ENCODE results near the gene CLIC3. TPM values are rescaled to one million over a fixed set of nuclear protein-coding genes. Genes with fewer than 3 reads are reported as not detected.

CLIC3 gene
- not detected in 2 replicates for total RNA-seq (2014; rRNA removed; shearing (Covaris generic); ENCODE audit: low replicate concordance)

GRCh38 chr9:136996361-136997292 lies at the start of gene CLIC3:
TSS of gene CLIC3 (minus strand) at chr9:136996568. CDS start at chr9:136996543, 25 bp downstream.
- Histone ChIP-seq H3K4me2 (ENCODE audit: low read depth, low read length, poor library complexity, severe bottlenecking) (peak within 1 kb of the TSS; percentile 30), H3K4me1 (ENCODE audit: low read length) (peaks cover 30% of the 10 kb centered on the region), H3K9me2 (replicated peaks; ENCODE audit: insufficient read depth, low read length) (no peaks in the 10 kb centered on the region), H3K9me3 (ENCODE audit: low read length) (no peaks in the 10 kb centered on the region), H2AFZ (ENCODE audit: low read length) (no peak within 1 kb of the TSS), H4K20me1 (ENCODE audit: insufficient read depth, low read depth, low read length) (peaks cover 6% of the 10 kb centered on the region; the same call in 1 of the 2 replicates), H3K36me3 (ENCODE audit: insufficient read depth, low read length) (no peaks in the 10 kb centered on the region), H3K27ac (ENCODE audit: low read length) (no peak within 1 kb of the TSS), H3K79me2 (ENCODE audit: low read length) (0 out of 2 replicates have a peak, but pooled peaks cover 5% of the 10 kb centered on the region), H3K4me3 (ENCODE audit: low read length) (no peak within 1 kb of the TSS), H3K9ac (ENCODE audit: low read length) (no peak within 1 kb of the TSS), H3K27me3 (ENCODE audit: low read length) (no peaks in the 10 kb centered on the region)
- peak; percentile 66 for DNase-seq

GRCh38 chr9:137045294-137046087 lies 49.1 kb upstream of the CLIC3 start:
- Histone ChIP-seq H2AFZ (ENCODE audit: low read length) (no peak overlapping the region), H3K27me3 (ENCODE audit: low read length) (no peaks in the 10 kb centered on the region)

GRCh38 chr9:137044502-137045177 lies 48.3 kb upstream of the CLIC3 start:
- no peak overlapping the region for H3K4me3 ChIP-seq (ENCODE audit: low read length)
- H2AFZ ChIP-seq (ENCODE audit: low read length), result no peak overlapping the region
- peaks cover 8% of the 10 kb centered on the region for H3K4me1 ChIP-seq (ENCODE audit: low read length)
- no peak overlapping the region for H3K4me2 ChIP-seq (ENCODE audit: low read depth, low read length, poor library complexity, severe bottlenecking)
- no peak overlapping the region for H3K9ac ChIP-seq (ENCODE audit: low read length)
- no peak overlapping the region for H3K27ac ChIP-seq (ENCODE audit: low read length)
- no peaks in the 10 kb centered on the region for H3K36me3 ChIP-seq (ENCODE audit: insufficient read depth, low read length)
- no peaks in the 10 kb centered on the region for H3K27me3 ChIP-seq (ENCODE audit: low read length)
- H4K20me1 ChIP-seq (ENCODE audit: insufficient read depth, low read depth, low read length), result no peaks in the 10 kb centered on the region
- no peak for DNase-seq
- no peaks in the 10 kb centered on the region for H3K9me3 ChIP-seq (ENCODE audit: low read length)
- no peaks in the 10 kb centered on the region for H3K79me2 ChIP-seq (ENCODE audit: low read length)
- no peaks in the 10 kb centered on the region for H3K9me2 ChIP-seq (replicated peaks; ENCODE audit: insufficient read depth, low read length)

More at GRCh38 chr9:137045294-137046087, 49.1 kb upstream of the CLIC3 start:
- Histone ChIP-seq H3K9ac (ENCODE audit: low read length) (no peak overlapping the region), H4K20me1 (ENCODE audit: insufficient read depth, low read depth, low read length) (no peaks in the 10 kb centered on the region), H3K4me1 (ENCODE audit: low read length) (peaks cover 8% of the 10 kb centered on the region), H3K9me3 (ENCODE audit: low read length) (no peaks in the 10 kb centered on the region), H3K9me2 (replicated peaks; ENCODE audit: insufficient read depth, low read length) (no peaks in the 10 kb centered on the region), H3K4me2 (ENCODE audit: low read depth, low read length, poor library complexity, severe bottlenecking) (no peak overlapping the region), H3K27ac (ENCODE audit: low read length) (no peak overlapping the region), H3K4me3 (ENCODE audit: low read length) (no peak overlapping the region), H3K79me2 (ENCODE audit: low read length) (no peaks in the 10 kb centered on the region), H3K36me3 (ENCODE audit: insufficient read depth, low read length) (no peaks in the 10 kb centered on the region)
- no peak for DNase-seq

- no peak overlapping the region for H3K9ac ChIP-seq (ENCODE audit: low read length)
- no peaks in the 10 kb centered on the region for H3K36me3 ChIP-seq (ENCODE audit: insufficient read depth, low read length)
- no peaks in the 10 kb centered on the region for H3K9me3 ChIP-seq (ENCODE audit: low read length)
- H3K27ac ChIP-seq (ENCODE audit: low read length), result no peak overlapping the region
- H3K79me2 ChIP-seq (ENCODE audit: low read length), result no peaks in the 10 kb centered on the region
- no peak overlapping the region for H3K4me2 ChIP-seq (ENCODE audit: low read depth, low read length, poor library complexity, severe bottlenecking)
- H3K4me3 ChIP-seq (ENCODE audit: low read length), result no peak overlapping the region
- DNase-seq, result no peak
- no peaks in the 10 kb centered on the region for H4K20me1 ChIP-seq (ENCODE audit: insufficient read depth, low read depth, low read length)
- H3K4me1 ChIP-seq (ENCODE audit: low read length), result peaks cover 8% of the 10 kb centered on the region
- H2AFZ ChIP-seq (ENCODE audit: low read length), result no peak overlapping the region
- no peaks in the 10 kb centered on the region for H3K27me3 ChIP-seq (ENCODE audit: low read length)
- no peaks in the 10 kb centered on the region for H3K9me2 ChIP-seq (replicated peaks; ENCODE audit: insufficient read depth, low read length)
Measured at GRCh38 chr9:137044037-137044436, 47.7 kb upstream of the CLIC3 start.

- Histone ChIP-seq H3K9me2 (replicated peaks; ENCODE audit: insufficient read depth, low read length) (no peaks in the 10 kb centered on the region), H4K20me1 (ENCODE audit: insufficient read depth, low read depth, low read length) (no peaks in the 10 kb centered on the region), H3K36me3 (ENCODE audit: insufficient read depth, low read length) (no peaks in the 10 kb centered on the region), H2AFZ (ENCODE audit: low read length) (no peak overlapping the region), H3K9me3 (ENCODE audit: low read length) (no peaks in the 10 kb centered on the region), H3K27me3 (ENCODE audit: low read length) (no peaks in the 10 kb centered on the region), H3K4me2 (ENCODE audit: low read depth, low read length, poor library complexity, severe bottlenecking) (no peak overlapping the region), H3K79me2 (ENCODE audit: low read length) (no peaks in the 10 kb centered on the region), H3K4me1 (ENCODE audit: low read length) (peaks cover 8% of the 10 kb centered on the region), H3K9ac (ENCODE audit: low read length) (no peak overlapping the region), H3K27ac (ENCODE audit: low read length) (no peak overlapping the region), H3K4me3 (ENCODE audit: low read length) (no peak overlapping the region)
- no peak for DNase-seq
Measured at GRCh38 chr9:137042751-137043727, 46.7 kb upstream of the CLIC3 start.

- Histone ChIP-seq H3K4me3 (ENCODE audit: low read length) (no peak overlapping the region), H3K79me2 (ENCODE audit: low read length) (no peaks in the 10 kb centered on the region), H3K36me3 (ENCODE audit: insufficient read depth, low read length) (no peaks in the 10 kb centered on the region), H3K9me2 (replicated peaks; ENCODE audit: insufficient read depth, low read length) (no peaks in the 10 kb centered on the region), H3K4me1 (ENCODE audit: low read length) (peaks cover 8% of the 10 kb centered on the region), H3K4me2 (ENCODE audit: low read depth, low read length, poor library complexity, severe bottlenecking) (no peak overlapping the region), H3K27ac (ENCODE audit: low read length) (no peak overlapping the region), H3K27me3 (ENCODE audit: low read length) (no peaks in the 10 kb centered on the region), H3K9ac (ENCODE audit: low read length) (no peak overlapping the region), H4K20me1 (ENCODE audit: insufficient read depth, low read depth, low read length) (no peaks in the 10 kb centered on the region), H2AFZ (ENCODE audit: low read length) (no peak overlapping the region), H3K9me3 (ENCODE audit: low read length) (no peaks in the 10 kb centered on the region)
- DNase-seq, result no peak
Measured at GRCh38 chr9:137041124-137041523, 44.8 kb upstream of the CLIC3 start.

GRCh38 chr9:137040568-137040967 lies 44.2 kb upstream of the CLIC3 start:
- Histone ChIP-seq H3K9ac (ENCODE audit: low read length) (no peak overlapping the region), H3K9me3 (ENCODE audit: low read length) (no peaks in the 10 kb centered on the region), H4K20me1 (ENCODE audit: insufficient read depth, low read depth, low read length) (no peaks in the 10 kb centered on the region), H3K79me2 (ENCODE audit: low read length) (no peaks in the 10 kb centered on the region), H3K4me1 (ENCODE audit: low read length) (peaks cover 8% of the 10 kb centered on the region), H3K9me2 (replicated peaks; ENCODE audit: insufficient read depth, low read length) (no peaks in the 10 kb centered on the region), H2AFZ (ENCODE audit: low read length) (no peak overlapping the region), H3K4me3 (ENCODE audit: low read length) (no peak overlapping the region), H3K27me3 (ENCODE audit: low read length) (no peaks in the 10 kb centered on the region), H3K4me2 (ENCODE audit: low read depth, low read length, poor library complexity, severe bottlenecking) (no peak overlapping the region), H3K27ac (ENCODE audit: low read length) (no peak overlapping the region), H3K36me3 (ENCODE audit: insufficient read depth, low read length) (no peaks in the 10 kb centered on the region)
- no peak for DNase-seq
